Left lung (tissue), 10 donors: Measurements from ENCODE around the gene ALKBH3. TPM values are rescaled to one million over a fixed set of nuclear protein-coding genes. Genes with fewer than 3 reads are reported as not detected.

Experiments used
- ATAC-seq: fragments of 200-7000 bp; cut with Tn5 transposase; one replicate; pipeline ENCODE4 v1.9.1; 2020; ENCODE audit warnings: moderate library complexity
- DNase-seq, 4 donors: peaks; one replicate each; pipeline ENCODE4 v3.0.0-alpha.2; 2013 to 2020
- H3K27ac ChIP-seq, 2 donors: fragments of 200-600 bp; sonication (generic) in 1 of 2; one replicate each; pipeline versions ENCODE4 v1.5.0 to v1.8.0; 2020 to 2021
- H3K27me3 ChIP-seq, 2 donors: fragments of 200-600 bp; sonication (generic) in 1 of 2; one replicate each; pipeline versions ENCODE4 v1.5.0 to v1.8.0; 2020 to 2021
- H3K36me3 ChIP-seq, 2 donors: fragments of 200-600 bp; sonication (generic) in 1 of 2; one replicate each; pipeline versions ENCODE4 v1.5.0 to v1.8.0; 2020 to 2021
- H3K4me1 ChIP-seq, 2 donors: fragments of 200-600 bp; one replicate each; pipeline ENCODE4 v1.8.0; 2021
- H3K4me3 ChIP-seq, 2 donors: fragments of 200-600 bp; sonication (generic) in 1 of 2; one replicate each; pipeline versions ENCODE4 v1.5.0 to v1.8.0; 2020 to 2021; ENCODE audit warnings: mild to moderate bottlenecking in 1 of 2
- H3K9me3 ChIP-seq, 2 donors: fragments of 200-600 bp; sonication (generic) in 1 of 2; one replicate each; pipeline versions ENCODE4 v1.5.0 to v1.8.0; 2020 to 2021
- CTCF ChIP-seq, 2 donors: fragments of 200-600 bp; sonication (generic) in 1 of 2; IDR thresholded peaks; one replicate each; pipeline versions ENCODE4 v1.5.0 to v1.8.0; 2021; ENCODE audit warnings: antibody characterized with exemption in 2 of 2
- intact Hi-C, 2 donors: fragments of 100-400 bp; cut with DNase I; formaldehyde crosslinking; loops; one replicate each; pipeline versions ENCODE4 v1.11.2 to v1.14.2; 2022
- polyA plus RNA-seq, 6 donors: library from polyadenylated mRNA; unstranded; fragments of 120-200 nt; gene quantifications; one replicate each; pipeline ENCODE4 v1.2.1, GENCODE V29; 2013; ENCODE audit not compliant: insufficient read length in 6 of 6
- total RNA-seq, 2 donors: library from RNA; stranded (reverse); fragmentation: NEBNext Ultra II Directional; extraction: Animal tissue kit (Norgen Biotek cat#: 25700); gene quantifications; one replicate each; pipeline ENCODE4 v1.2.1, GENCODE V29; 2021
- donor health status: DM: no; HTN: yes; CAD: no.
- donor health status: DM: no; HTN: no; CAD: no.

The ALKBH3 gene
- total and polyA plus RNA-seq, 8 donors = 28.8 to 43.3 (median 40.1) TPM

- intact Hi-C loops = loop anchor here in 1 of 2 donors (10.0 kb wide), 1 partner anchor 46 kb away; the partner anchor contains the start of gene C11orf96
- no peak for ATAC-seq
- H3K9me3 ChIP-seq = no peaks in the 10 kb centered on the region
- DNase-seq = no peak
- H3K27me3 ChIP-seq = no peaks in the 10 kb centered on the region
- no peak overlapping the region for H3K27ac ChIP-seq
- TF ChIP-seq CTCF (IDR thresholded peaks at IDR 0.05) = no peak
- H3K4me1 ChIP-seq = no peaks in the 10 kb centered on the region
- H3K4me3 ChIP-seq = no peak overlapping the region
- H3K36me3 ChIP-seq = peaks cover 0 to 80% of the 10 kb centered on the region in 2 donors
Observed at GRCh38 chr11:43898574-43898973, 17.9 kb downstream of the ALKBH3 start.

DNA sequence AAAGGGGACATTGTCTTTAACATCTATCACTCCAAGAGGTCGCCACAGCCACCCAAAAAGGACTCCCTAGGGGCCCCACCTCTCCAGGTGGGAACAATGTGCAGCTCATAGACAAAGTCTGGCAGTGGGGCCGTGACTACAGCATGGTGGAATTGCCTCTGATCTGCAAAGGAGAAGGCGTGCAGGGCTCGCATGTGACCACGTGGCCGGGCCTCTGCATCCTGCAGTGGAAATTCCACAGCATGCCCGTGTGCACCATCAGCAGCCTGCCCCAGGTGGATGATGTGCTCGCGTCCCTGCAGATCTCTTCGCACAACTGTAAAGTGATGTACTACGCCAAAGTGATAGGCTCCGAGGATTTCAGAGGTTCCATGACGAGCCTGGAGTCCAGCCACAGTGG lies 18.5 kb downstream of the ALKBH3 start:
- peaks cover 0 to 4% of the 10 kb centered on the region in 2 donors for H3K4me1 ChIP-seq
- DNase-seq (no peak), ATAC-seq (no peak)
- H3K27ac ChIP-seq = no peak overlapping the region
- H3K36me3 ChIP-seq = peaks cover 0 to 80% of the 10 kb centered on the region in 2 donors
- no peak for TF ChIP-seq CTCF (IDR thresholded peaks at IDR 0.05)
- intact Hi-C loops = loop anchor here in 1 of 2 donors (10.0 kb wide), 1 partner anchor 46 kb away; the partner anchor contains the start of gene C11orf96
- no peaks in the 10 kb centered on the region for H3K27me3 ChIP-seq
- no peak overlapping the region for H3K4me3 ChIP-seq
- no peaks in the 10 kb centered on the region for H3K9me3 ChIP-seq

DNA sequence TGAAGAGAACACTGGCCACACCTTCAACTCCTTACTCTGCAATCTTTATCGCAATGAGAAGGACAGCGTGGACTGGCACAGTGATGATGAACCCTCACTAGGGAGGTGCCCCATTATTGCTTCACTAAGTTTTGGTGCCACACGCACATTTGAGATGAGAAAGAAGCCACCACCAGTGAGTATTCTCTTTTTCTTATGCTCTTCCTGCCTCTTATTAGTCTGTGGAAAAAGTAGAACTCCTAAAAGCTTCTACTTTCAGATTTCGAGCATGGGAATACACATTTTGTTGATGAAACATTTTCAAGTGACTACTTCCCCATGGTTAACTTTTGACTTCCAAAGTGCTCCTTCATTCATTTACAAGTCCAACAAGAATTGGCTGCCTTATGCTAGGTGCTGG lies 20.9 kb downstream of the ALKBH3 start:
- Histone ChIP-seq H3K4me3 (no peak overlapping the region), H3K27ac (no peak overlapping the region), H3K36me3 (peaks cover 0 to 62% of the 10 kb centered on the region in 2 donors), H3K27me3 (no peaks in the 10 kb centered on the region), H3K9me3 (no peaks in the 10 kb centered on the region), H3K4me1 (peaks cover 0 to 6% of the 10 kb centered on the region in 2 donors)
- no peak for TF ChIP-seq CTCF (IDR thresholded peaks at IDR 0.05)
- ATAC-seq = no peak
- DNase-seq = no peak
- intact Hi-C loops = no loop called here

- H3K4me3 ChIP-seq = no peak overlapping the region
- TF ChIP-seq CTCF (IDR thresholded peaks at IDR 0.05) = no peak
- DNase-seq (peak in 1 of 4 donors; percentile 56), ATAC-seq (peak; percentile 80)
- no peaks in the 10 kb centered on the region for H3K27me3 ChIP-seq
- no peak overlapping the region for H3K27ac ChIP-seq
- H3K36me3 ChIP-seq = peaks cover 0 to 47% of the 10 kb centered on the region in 2 donors
- H3K9me3 ChIP-seq = no peaks in the 10 kb centered on the region
- peaks cover 0 to 6% of the 10 kb centered on the region in 2 donors for H3K4me1 ChIP-seq
- intact Hi-C loops = no loop called here
Observed at GRCh38 chr11:43903078-43903477, 22.4 kb downstream of the ALKBH3 start.

GRCh38 chr11:43903969-43904368 lies 23.3 kb downstream of the ALKBH3 start:
- Histone ChIP-seq H3K27ac (no peak overlapping the region), H3K4me3 (no peak overlapping the region), H3K4me1 (peaks cover 0 to 6% of the 10 kb centered on the region in 2 donors), H3K9me3 (no peaks in the 10 kb centered on the region), H3K27me3 (no peaks in the 10 kb centered on the region), H3K36me3 (peaks cover 0 to 43% of the 10 kb centered on the region in 2 donors)
- TF ChIP-seq CTCF (IDR thresholded peaks at IDR 0.05) = no peak
- DNase-seq (no peak), ATAC-seq (no peak)
- intact Hi-C loops = no loop called here
